Neural progenitor cell (in vitro differentiated cells): ENCODE results near the gene PAX5. TPM values are rescaled to one million over a fixed set of nuclear protein-coding genes. Genes with fewer than 3 reads are reported as not detected.

ENCODE experiments used
- DNase-seq: peaks from one replicate; pipeline ENCODE4 v3.0.0-alpha.2; 2016; ENCODE audit warnings: low spot score
- H2AFZ ChIP-seq: fragments of 200-600 bp; sonication (generic); replicated peaks from 2 replicates; pipeline ENCODE4 v1.6.1; 2016; ENCODE audit warnings: antibody characterized with exemption
- H3F3A ChIP-seq: fragments of 200-600 bp; sonication (generic); 2 replicates; pipeline ENCODE4 v1.6.1; 2016; ENCODE audit warnings: antibody characterized with exemption, low read depth
- H3K27ac ChIP-seq: fragments of 200-600 bp; sonication (generic); 2 replicates; pipeline ENCODE4 v1.5.1; 2016; ENCODE audit warnings: mild to moderate bottlenecking
- H3K27me3 ChIP-seq: fragments of 200-600 bp; sonication (generic); 2 replicates; pipeline ENCODE4 v1.6.1; 2016; ENCODE audit warnings: mild to moderate bottlenecking, moderate library complexity
- H3K36me3 ChIP-seq: fragments of 200-600 bp; sonication (generic); 2 replicates; pipeline ENCODE4 v1.5.1; 2016
- H3K4me1 ChIP-seq: fragments of 200-600 bp; sonication (generic); 2 replicates; pipeline ENCODE4 v1.6.1; 2016; ENCODE audit warnings: mixed run types
- H3K4me2 ChIP-seq: fragments of 200-600 bp; sonication (generic); 2 replicates; pipeline ENCODE4 v1.6.1; 2016
- H3K4me3 ChIP-seq: fragments of 200-600 bp; sonication (generic); 2 replicates; pipeline ENCODE4 v1.5.1; 2016
- H3K79me2 ChIP-seq: fragments of 200-600 bp; sonication (generic); 2 replicates; pipeline ENCODE4 v1.6.1; 2016; ENCODE audit warnings: low read depth
- H3K9ac ChIP-seq: fragments of 200-600 bp; sonication (generic); 2 replicates; pipeline ENCODE4 v1.6.1; 2016
- H3K9me3 ChIP-seq: fragments of 200-600 bp; sonication (generic); 2 replicates; pipeline ENCODE4 v1.5.1; 2016; ENCODE audit warnings: low read depth
- H4K20me1 ChIP-seq: fragments of 200-600 bp; sonication (generic); 2 replicates; pipeline ENCODE4 v1.6.1; 2016; ENCODE audit warnings: low read depth
- H3K27ac Mint-ChIP-seq: 3 replicates; pipeline ENCODE4 v1.8.0; 2021; ENCODE audit warnings: mixed read lengths
- H3K27me3 Mint-ChIP-seq: 2 replicates; pipeline ENCODE4 v1.8.0; 2022; ENCODE audit warnings: low read depth, mild to moderate bottlenecking, inconsistent platforms, moderate library complexity, mixed read lengths; ENCODE audit not compliant: insufficient read depth
- H3K36me3 Mint-ChIP-seq: 3 replicates; pipeline ENCODE4 v1.8.0; 2021; ENCODE audit warnings: mixed read lengths
- H3K4me1 Mint-ChIP-seq: 3 replicates; pipeline ENCODE4 v1.8.0; 2021; ENCODE audit warnings: mixed read lengths
- H3K4me3 Mint-ChIP-seq: 3 replicates; pipeline ENCODE4 v1.8.0; 2021; ENCODE audit warnings: mild to moderate bottlenecking, moderate library complexity, mixed read lengths
- H3K9me3 Mint-ChIP-seq: 3 replicates; pipeline ENCODE4 v1.8.0; 2020; ENCODE audit warnings: mixed read lengths
- EZH2 ChIP-seq: fragments of 200-600 bp; sonication (generic); IDR thresholded peaks from 2 replicates; pipeline ENCODE4 v1.6.1; 2017; ENCODE audit warnings: antibody characterized with exemption, mild to moderate bottlenecking, moderate library complexity
- EZH2phosphoT487 ChIP-seq: fragments of 200-600 bp; sonication (generic); IDR thresholded peaks from 2 replicates; pipeline ENCODE4 v1.6.1; 2017; ENCODE audit warnings: antibody characterized with exemption
- total RNA-seq: library from RNA; depleted of rRNA; stranded (reverse); fragments of >200 nt; gene quantifications from 2 replicates; pipeline ENCODE4 v1.2.3, GENCODE V29; 2015; ENCODE audit warnings: low replicate concordance
- TF ChIP-seq, protein P1 (sequence below): fragments of 200-600 bp; sonication (generic); IDR thresholded peaks from 2 replicates; pipeline ENCODE4 v1.5.1; 2017; ENCODE audit warnings: antibody characterized with exemption, mild to moderate bottlenecking

Gene PAX5
- total RNA-seq, 1 donor from 2014 or later: not detected

- Mint-ChIP-seq H3K27me3 (peaks cover 3% of the 10 kb centered on the region), H3K27ac (no peak overlapping the region), H3K9me3 (peaks cover 9% of the 10 kb centered on the region)
Measured at GRCh38 chr9:36949466-36949865, 84.6 kb downstream of the PAX5 start.

DNA sequence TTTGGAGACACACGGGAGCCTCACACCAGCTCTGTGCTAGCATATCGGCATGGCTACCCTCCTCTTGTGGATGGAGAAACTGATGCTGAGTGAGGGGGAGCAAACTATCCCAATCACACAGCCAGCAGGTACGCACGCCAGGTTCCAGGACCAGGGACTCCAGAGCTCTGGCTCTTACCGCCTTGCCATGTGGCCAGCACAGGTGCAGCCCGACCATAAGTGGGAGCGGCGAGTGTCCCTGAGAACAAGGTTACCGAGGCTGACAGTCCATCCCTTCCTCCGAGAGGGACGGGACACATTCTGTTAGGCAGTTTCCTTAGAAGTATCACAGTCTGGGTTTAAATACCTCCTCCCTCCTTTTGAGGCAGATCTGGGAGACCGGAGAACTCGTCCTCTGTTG, 86.0 kb downstream of the PAX5 start:
- Histone ChIP-seq H3K4me1 (peaks cover 9% of the 10 kb centered on the region), H3K9ac (no peak overlapping the region), H3K9me3 (no peaks in the 10 kb centered on the region), H4K20me1 (no peaks in the 10 kb centered on the region), H3K4me2 (no peak overlapping the region), H3K36me3 (no peaks in the 10 kb centered on the region), H3F3A (no peaks in the 10 kb centered on the region), H3K27me3 (no peaks in the 10 kb centered on the region), H2AFZ (no peak overlapping the region), H3K27ac (no peak overlapping the region), H3K4me3 (no peak overlapping the region), H3K79me2 (no peaks in the 10 kb centered on the region)
- peaks cover 3% of the 10 kb centered on the region for H3K4me1 Mint-ChIP-seq
- DNase-seq: no peak
- no peak overlapping the region for H3K27ac Mint-ChIP-seq
- peaks cover 3% of the 10 kb centered on the region for H3K27me3 Mint-ChIP-seq
- H3K36me3 Mint-ChIP-seq: peaks cover 2% of the 10 kb centered on the region
- no peaks in the 10 kb centered on the region for H3K9me3 Mint-ChIP-seq
- TF ChIP-seq EZH2: no peak
- TF ChIP-seq, protein P1, sequence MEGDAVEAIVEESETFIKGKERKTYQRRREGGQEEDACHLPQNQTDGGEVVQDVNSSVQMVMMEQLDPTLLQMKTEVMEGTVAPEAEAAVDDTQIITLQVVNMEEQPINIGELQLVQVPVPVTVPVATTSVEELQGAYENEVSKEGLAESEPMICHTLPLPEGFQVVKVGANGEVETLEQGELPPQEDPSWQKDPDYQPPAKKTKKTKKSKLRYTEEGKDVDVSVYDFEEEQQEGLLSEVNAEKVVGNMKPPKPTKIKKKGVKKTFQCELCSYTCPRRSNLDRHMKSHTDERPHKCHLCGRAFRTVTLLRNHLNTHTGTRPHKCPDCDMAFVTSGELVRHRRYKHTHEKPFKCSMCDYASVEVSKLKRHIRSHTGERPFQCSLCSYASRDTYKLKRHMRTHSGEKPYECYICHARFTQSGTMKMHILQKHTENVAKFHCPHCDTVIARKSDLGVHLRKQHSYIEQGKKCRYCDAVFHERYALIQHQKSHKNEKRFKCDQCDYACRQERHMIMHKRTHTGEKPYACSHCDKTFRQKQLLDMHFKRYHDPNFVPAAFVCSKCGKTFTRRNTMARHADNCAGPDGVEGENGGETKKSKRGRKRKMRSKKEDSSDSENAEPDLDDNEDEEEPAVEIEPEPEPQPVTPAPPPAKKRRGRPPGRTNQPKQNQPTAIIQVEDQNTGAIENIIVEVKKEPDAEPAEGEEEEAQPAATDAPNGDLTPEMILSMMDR: no peak
- no peak for TF ChIP-seq EZH2phosphoT487
- H3K4me3 Mint-ChIP-seq: no peak overlapping the region

More at GRCh38 chr9:36949466-36949865, 84.6 kb downstream of the PAX5 start:
- no peaks in the 10 kb centered on the region for H4K20me1 ChIP-seq
- TF ChIP-seq, protein P1: no peak
- TF ChIP-seq EZH2phosphoT487: no peak
- no peak for TF ChIP-seq EZH2
- no peaks in the 10 kb centered on the region for H3K9me3 ChIP-seq
- DNase-seq: no peak
- H3K4me1 Mint-ChIP-seq: peaks cover 3% of the 10 kb centered on the region
- H3K4me3 Mint-ChIP-seq: no peak overlapping the region
- no peaks in the 10 kb centered on the region for H3K27me3 ChIP-seq
- H2AFZ ChIP-seq: no peak overlapping the region
- H3K4me2 ChIP-seq: no peak overlapping the region
- H3K79me2 ChIP-seq: no peaks in the 10 kb centered on the region
- no peak overlapping the region for H3K4me3 ChIP-seq
- H3K27ac ChIP-seq: no peak overlapping the region
- H3K36me3 Mint-ChIP-seq: peaks cover 11% of the 10 kb centered on the region
- no peaks in the 10 kb centered on the region for H3F3A ChIP-seq
- H3K9ac ChIP-seq: no peak overlapping the region
- no peaks in the 10 kb centered on the region for H3K36me3 ChIP-seq
- peaks cover 9% of the 10 kb centered on the region for H3K4me1 ChIP-seq

- no peaks in the 10 kb centered on the region for H3K27me3 ChIP-seq
- no peaks in the 10 kb centered on the region for H3K36me3 ChIP-seq
- H3K4me3 Mint-ChIP-seq: no peak overlapping the region
- peaks cover 4% of the 10 kb centered on the region for H3K27me3 Mint-ChIP-seq
- no peak overlapping the region for H3K9ac ChIP-seq
- H3K4me1 ChIP-seq: peaks cover 9% of the 10 kb centered on the region
- no peak for TF ChIP-seq EZH2phosphoT487
- TF ChIP-seq, protein P1: no peak
- TF ChIP-seq EZH2: no peak
- H3K27ac Mint-ChIP-seq: no peak overlapping the region
- H3K27ac ChIP-seq: no peak overlapping the region
- H3K4me1 Mint-ChIP-seq: peaks cover 3% of the 10 kb centered on the region
- H4K20me1 ChIP-seq: no peaks in the 10 kb centered on the region
- DNase-seq: no peak
- H3K4me3 ChIP-seq: no peak overlapping the region
- H3K79me2 ChIP-seq: no peaks in the 10 kb centered on the region
- H3K4me2 ChIP-seq: no peak overlapping the region
- no peaks in the 10 kb centered on the region for H3K9me3 ChIP-seq
- H2AFZ ChIP-seq: no peak overlapping the region
- H3K9me3 Mint-ChIP-seq: no peaks in the 10 kb centered on the region
- peaks cover 2% of the 10 kb centered on the region for H3K36me3 Mint-ChIP-seq
- no peaks in the 10 kb centered on the region for H3F3A ChIP-seq
Measured at GRCh38 chr9:36946653-36947052, 87.4 kb downstream of the PAX5 start.
